Bronchial epithelial cell (primary cell): ENCODE data around the gene OXCT1. TPM values are rescaled to one million over a fixed set of nuclear protein-coding genes. Genes with fewer than 3 reads are reported as not detected.

Experiments used
- DNase-seq: peaks from one replicate; pipeline ENCODE4 v3.0.0-alpha.2; 2010; ENCODE audit warnings: low read depth
- FAIRE-seq: peaks from 2 replicates; lab custom pipeline; 2011; peaks lifted over from hg19 to GRCh38; lab: Jason Lieb, UNC
- H3K27me3 ChIP-seq: 2 replicates; pipeline ENCODE4 v1.5.1; 2011; ENCODE audit warnings: low read length; ENCODE audit not compliant: control insufficient read depth, insufficient read depth
- H3K36me3 ChIP-seq: 2 replicates; pipeline ENCODE4 v1.5.1; 2011; ENCODE audit warnings: low read length; ENCODE audit not compliant: control insufficient read depth, insufficient read depth
- H3K4me3 ChIP-seq: 2 replicates; pipeline ENCODE4 v1.5.1; 2011; ENCODE audit warnings: mild to moderate bottlenecking, low read depth, low read length, control low read depth
- total RNA-seq: library from RNA; depleted of rRNA; stranded (reverse); fragments of >200 nt; gene quantifications from 2 replicates; pipeline ENCODE4 v1.2.1, GENCODE V29; 2014
- TF ChIP-seq, protein P1 (sequence below): IDR thresholded peaks from 2 replicates; pipeline ENCODE4 v1.5.1; 2011; ENCODE audit warnings: mild to moderate bottlenecking, moderate library complexity, low read length, control low read depth, inconsistent platforms; ENCODE audit not compliant: insufficient read depth, severe bottlenecking

Gene OXCT1
- total RNA-seq, 1 donor from 2014 or later, result 15.3 TPM

DNA sequence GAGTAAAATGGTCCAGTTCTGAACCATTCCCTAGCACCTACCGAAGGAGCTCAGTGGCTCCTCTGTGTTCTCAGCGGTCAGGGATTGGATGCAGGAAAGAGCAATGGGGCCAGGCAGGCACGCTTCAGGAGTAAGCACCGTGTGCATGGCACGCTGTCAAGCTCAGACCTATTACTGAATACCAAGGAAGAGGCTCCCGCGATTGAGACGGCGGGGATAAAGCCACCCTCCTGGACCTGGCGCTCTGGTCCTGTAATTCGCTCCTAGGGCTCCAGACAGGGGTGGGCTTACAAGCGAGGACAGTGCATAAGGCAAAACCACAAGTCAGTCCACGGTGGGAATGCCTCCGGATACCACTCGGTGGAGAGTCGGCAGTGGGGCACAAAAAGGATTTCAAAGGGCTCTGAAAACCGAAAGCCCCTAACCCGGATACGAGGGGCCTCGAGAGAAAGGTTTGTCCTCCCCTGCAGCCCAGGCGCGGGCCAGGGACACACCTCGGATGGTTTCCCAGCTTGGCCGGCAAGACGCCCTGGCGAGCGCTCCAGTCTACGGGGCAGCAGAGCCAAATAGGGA, 988 bp downstream of the OXCT1 start:
- FAIRE-seq, result no peak
- Histone ChIP-seq H3K36me3 (no peaks in the 10 kb centered on the region), H3K4me3 (peak overlapping the region; percentile 95), H3K27me3 (no peaks in the 10 kb centered on the region)
- DNase-seq, result peak; percentile 18
- TF ChIP-seq, protein P1, sequence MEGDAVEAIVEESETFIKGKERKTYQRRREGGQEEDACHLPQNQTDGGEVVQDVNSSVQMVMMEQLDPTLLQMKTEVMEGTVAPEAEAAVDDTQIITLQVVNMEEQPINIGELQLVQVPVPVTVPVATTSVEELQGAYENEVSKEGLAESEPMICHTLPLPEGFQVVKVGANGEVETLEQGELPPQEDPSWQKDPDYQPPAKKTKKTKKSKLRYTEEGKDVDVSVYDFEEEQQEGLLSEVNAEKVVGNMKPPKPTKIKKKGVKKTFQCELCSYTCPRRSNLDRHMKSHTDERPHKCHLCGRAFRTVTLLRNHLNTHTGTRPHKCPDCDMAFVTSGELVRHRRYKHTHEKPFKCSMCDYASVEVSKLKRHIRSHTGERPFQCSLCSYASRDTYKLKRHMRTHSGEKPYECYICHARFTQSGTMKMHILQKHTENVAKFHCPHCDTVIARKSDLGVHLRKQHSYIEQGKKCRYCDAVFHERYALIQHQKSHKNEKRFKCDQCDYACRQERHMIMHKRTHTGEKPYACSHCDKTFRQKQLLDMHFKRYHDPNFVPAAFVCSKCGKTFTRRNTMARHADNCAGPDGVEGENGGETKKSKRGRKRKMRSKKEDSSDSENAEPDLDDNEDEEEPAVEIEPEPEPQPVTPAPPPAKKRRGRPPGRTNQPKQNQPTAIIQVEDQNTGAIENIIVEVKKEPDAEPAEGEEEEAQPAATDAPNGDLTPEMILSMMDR, result no peak

DNA sequence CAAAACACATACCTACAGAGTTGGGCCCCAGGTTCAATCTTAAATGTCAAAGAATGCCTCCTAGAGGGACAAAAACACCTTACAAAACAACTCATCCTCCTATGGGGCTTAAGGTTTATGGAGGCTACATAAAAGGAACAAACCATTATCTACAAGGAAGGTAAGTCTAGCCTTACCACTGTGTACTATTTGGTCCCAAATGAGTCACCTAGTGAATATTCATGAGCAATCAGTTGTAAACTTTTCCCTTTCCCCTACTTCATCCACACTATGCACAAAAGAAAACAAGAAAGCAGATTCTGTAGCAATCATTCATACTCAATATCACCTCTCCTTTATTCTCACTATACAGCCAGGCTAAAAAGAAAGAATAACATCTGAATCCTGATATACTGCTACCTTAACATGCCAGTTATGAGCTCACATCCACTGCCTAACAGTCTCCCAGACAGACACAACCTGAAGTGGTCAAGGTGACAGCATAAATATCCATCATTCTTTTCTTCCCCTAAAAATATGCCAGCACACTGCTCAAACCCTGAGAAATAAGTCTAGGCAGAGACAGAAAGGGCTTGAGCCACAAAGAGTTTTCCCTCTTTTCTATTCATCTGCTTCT, 6.2 kb downstream of the OXCT1 start:
- TF ChIP-seq, protein P1, result no peak
- H3K36me3 ChIP-seq, result peaks cover under 1% of the 10 kb centered on the region
- DNase-seq, result peak; percentile 48
- no peaks in the 10 kb centered on the region for H3K27me3 ChIP-seq
- no peak overlapping the region for H3K4me3 ChIP-seq
- no peak for FAIRE-seq

GRCh38 chr5:41858890-41859289, 11.3 kb downstream of the OXCT1 start:
- DNase-seq (no peak), FAIRE-seq (no peak)
- Histone ChIP-seq H3K4me3 (no peak overlapping the region), H3K36me3 (peaks cover 1% of the 10 kb centered on the region), H3K27me3 (no peaks in the 10 kb centered on the region)
- TF ChIP-seq, protein P1, result no peak

- Histone ChIP-seq H3K27me3 (no peaks in the 10 kb centered on the region), H3K4me3 (no peak overlapping the region), H3K36me3 (peaks cover 1% of the 10 kb centered on the region)
- no peak for FAIRE-seq
- DNase-seq, result no peak
- TF ChIP-seq, protein P1, result no peak
Observed at GRCh38 chr5:41857989-41858388, 12.2 kb downstream of the OXCT1 start.

GRCh38 chr5:41856644-41857491, 13.4 kb downstream of the OXCT1 start:
- peak; percentile 67 for DNase-seq
- Histone ChIP-seq H3K36me3 (peaks cover 1% of the 10 kb centered on the region), H3K27me3 (no peaks in the 10 kb centered on the region), H3K4me3 (no peak overlapping the region)
- TF ChIP-seq, protein P1, result peak; percentile 69
- FAIRE-seq, result peak; percentile 7
